LNCaP clone FGC (cell line): Measurements from ENCODE around the gene MPV17L.
"Not testable (repeated sequence)": the region's sequence is repeated elsewhere in the genome, so short reads cannot be mapped to it uniquely, and the experiment has no call there.

Experiments used
- DNase-seq: peaks from one replicate; pipeline ENCODE4 v3.0.0-alpha.2; 2011; ENCODE audit warnings: low read depth
- H3K4me3 ChIP-seq: 2 replicates; pipeline ENCODE4 v1.5.1; 2011; ENCODE audit warnings: mild to moderate bottlenecking, low read depth, low read length, control low read depth
- TF ChIP-seq, protein P1 (sequence below): IDR thresholded peaks from 2 replicates; pipeline ENCODE4 v1.5.1; 2012; ENCODE audit warnings: mild to moderate bottlenecking; ENCODE audit not compliant: control insufficient read depth, insufficient read depth; ENCODE audit errors: extremely low read depth

Gene MPV17L

GRCh38 chr16:15451098-15451731, 55.7 kb downstream of the MPV17L start:
- no peak for DNase-seq
- TF ChIP-seq, protein P1, sequence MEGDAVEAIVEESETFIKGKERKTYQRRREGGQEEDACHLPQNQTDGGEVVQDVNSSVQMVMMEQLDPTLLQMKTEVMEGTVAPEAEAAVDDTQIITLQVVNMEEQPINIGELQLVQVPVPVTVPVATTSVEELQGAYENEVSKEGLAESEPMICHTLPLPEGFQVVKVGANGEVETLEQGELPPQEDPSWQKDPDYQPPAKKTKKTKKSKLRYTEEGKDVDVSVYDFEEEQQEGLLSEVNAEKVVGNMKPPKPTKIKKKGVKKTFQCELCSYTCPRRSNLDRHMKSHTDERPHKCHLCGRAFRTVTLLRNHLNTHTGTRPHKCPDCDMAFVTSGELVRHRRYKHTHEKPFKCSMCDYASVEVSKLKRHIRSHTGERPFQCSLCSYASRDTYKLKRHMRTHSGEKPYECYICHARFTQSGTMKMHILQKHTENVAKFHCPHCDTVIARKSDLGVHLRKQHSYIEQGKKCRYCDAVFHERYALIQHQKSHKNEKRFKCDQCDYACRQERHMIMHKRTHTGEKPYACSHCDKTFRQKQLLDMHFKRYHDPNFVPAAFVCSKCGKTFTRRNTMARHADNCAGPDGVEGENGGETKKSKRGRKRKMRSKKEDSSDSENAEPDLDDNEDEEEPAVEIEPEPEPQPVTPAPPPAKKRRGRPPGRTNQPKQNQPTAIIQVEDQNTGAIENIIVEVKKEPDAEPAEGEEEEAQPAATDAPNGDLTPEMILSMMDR: no peak
- no peak overlapping the region for H3K4me3 ChIP-seq

- TF ChIP-seq, protein P1: no peak
- H3K4me3 ChIP-seq: no peak overlapping the region
- no peak for DNase-seq
These were observed 56.8 kb downstream of the MPV17L start for GRCh38 chr16:15452246-15452855.

GRCh38 chr16:15453296-15453695, 57.7 kb downstream of the MPV17L start:
- not testable (repeated sequence) for DNase-seq, H3K4me3 ChIP-seq

DNA sequence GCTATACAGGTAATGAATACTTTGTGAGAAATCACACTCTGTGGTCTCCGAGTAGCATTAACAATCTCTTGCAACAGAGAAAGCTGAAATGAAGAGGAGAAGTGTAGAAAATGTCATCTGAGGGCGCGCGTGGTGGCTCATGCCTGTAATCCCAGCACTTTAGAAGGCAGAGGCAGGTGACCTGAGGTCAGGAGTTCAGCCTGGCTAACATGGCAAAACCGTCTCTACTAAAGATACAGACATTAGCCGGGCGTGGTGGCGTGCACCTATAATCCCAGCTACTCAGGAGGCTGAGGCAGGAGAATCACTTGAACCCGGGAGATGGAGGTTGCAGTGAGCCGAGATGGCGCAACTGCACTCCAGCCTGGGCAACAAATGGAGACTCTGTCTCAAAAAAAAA, 59.4 kb downstream of the MPV17L start:
- not testable (repeated sequence) for H3K4me3 ChIP-seq, DNase-seq

DNA sequence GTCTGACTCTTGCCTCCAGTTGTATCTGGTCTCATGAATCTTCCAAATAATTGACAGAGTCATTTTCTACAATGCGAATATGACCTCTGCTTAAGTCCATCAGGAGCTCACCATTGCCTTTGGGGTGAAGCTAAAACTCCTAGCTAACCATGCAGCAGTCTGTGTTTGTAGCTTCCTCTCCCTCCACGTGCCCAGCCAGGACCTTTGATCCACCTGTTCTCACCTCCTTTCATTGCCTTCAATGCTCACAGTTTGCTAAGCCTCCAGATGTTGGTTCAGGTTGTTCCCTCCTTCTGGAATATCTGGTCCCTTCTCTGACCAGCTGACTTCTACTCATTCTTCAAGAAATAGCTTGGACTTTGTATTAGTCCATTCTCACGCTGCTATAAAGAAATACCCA, 61.8 kb downstream of the MPV17L start:
- TF ChIP-seq, protein P1: no peak
- no peak for DNase-seq
- H3K4me3 ChIP-seq: no peak overlapping the region

DNA sequence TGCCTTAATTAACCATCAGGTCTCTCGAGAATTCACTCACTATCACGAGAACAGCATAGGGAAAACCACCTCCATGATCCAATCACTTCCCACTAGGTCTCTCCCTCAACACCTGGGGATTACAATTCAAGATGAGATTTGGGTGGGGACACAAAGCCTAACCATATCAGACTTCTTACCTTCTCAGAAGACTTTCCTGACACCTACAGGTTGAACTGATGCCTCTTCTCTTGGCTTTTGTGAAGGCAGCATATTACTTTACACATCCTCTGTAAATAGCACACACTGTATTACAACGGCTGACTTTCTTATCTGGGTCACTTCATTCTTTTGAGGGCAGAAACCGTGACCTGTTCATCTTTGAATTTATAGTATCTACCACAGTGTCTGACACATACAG, 62.4 kb downstream of the MPV17L start:
- no peak for DNase-seq
- TF ChIP-seq, protein P1: no peak
- no peak overlapping the region for H3K4me3 ChIP-seq

DNA sequence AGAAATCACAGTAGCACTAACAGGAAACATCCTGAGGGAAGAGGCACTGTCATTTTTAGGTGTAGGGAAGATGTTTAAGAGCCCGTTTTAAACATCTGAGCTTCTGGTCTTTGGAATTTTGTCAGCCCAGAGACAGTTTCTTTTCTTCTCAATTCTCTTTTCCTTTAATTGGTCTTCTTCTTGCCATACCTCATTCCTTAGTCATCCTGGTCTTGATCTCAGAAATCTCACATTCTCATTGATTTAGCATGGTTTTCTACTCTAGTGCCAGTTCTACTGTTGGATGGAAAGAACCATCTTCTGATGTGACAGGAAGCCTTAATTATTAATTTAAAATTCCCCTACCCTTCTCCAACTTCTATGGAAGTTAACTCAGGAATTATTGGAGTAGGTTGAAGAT, 64.2 kb downstream of the MPV17L start:
- TF ChIP-seq, protein P1: no peak
- DNase-seq: no peak
- no peak overlapping the region for H3K4me3 ChIP-seq

DNA sequence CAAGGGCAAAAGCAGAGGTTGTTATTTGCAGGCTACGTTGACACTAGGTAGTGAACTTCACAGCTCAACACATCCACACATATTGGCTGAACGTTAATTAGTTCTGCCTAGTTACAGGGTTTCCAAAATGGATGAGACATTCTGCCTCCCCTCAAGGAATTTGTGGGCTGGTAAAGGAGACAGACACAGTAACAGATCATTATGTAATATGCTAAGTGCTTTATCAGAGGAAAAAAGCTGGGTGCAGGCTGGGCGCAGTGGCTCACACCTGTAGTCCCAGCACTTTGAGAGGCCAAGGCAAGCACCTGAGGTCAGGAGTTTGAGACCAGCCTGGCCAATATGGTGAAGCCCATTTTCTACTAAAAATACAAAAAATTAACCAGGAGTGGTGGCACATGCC, 65.0 kb downstream of the MPV17L start:
- TF ChIP-seq, protein P1: no peak
- H3K4me3 ChIP-seq: no peak overlapping the region
- no peak for DNase-seq
